ENCODE data around the gene MTNR1B.

- no peak for TF ChIP-seq CTCF (IDR thresholded peaks at IDR 0.05)
- no peak for TF ChIP-seq POLR2A (IDR thresholded peaks at IDR 0.05)
Observed at GRCh38 chr11:92967178-92967577, 2.3 kb upstream of the MTNR1B start.

Measured in lower leg skin (tissue), 3 donors.